M059J (cell line): ENCODE results near the gene GMEB2. TPM values are rescaled to one million over a fixed set of nuclear protein-coding genes. Genes with fewer than 3 reads are reported as not detected.
"Not testable (repeated sequence)": the region's sequence is repeated elsewhere in the genome, so short reads cannot be mapped to it uniquely, and the experiment has no call there.

Experiments
- DNase-seq: peaks from one replicate; pipeline ENCODE4 v3.0.0-alpha.2; 2012; ENCODE audit warnings: low read depth
- total RNA-seq: library from RNA; depleted of rRNA; stranded (reverse); fragments of >200 nt; shearing (Covaris generic); gene quantifications from 2 replicates; pipeline ENCODE4 v1.2.3, GENCODE V29; 2014

The GMEB2 gene
- total RNA-seq, 1 experiment from 2014 or later, result 19.6 TPM

- DNase-seq, result not testable (repeated sequence)
Measured at GRCh38 chr20:63613863-63614594, 12.9 kb downstream of the GMEB2 start.

GRCh38 chr20:63612276-63612931 lies 14.5 kb downstream of the GMEB2 start:
- no peak for DNase-seq

- no peak for DNase-seq
Measured at GRCh38 chr20:63611646-63612045, 15.3 kb downstream of the GMEB2 start.

GRCh38 chr20:63610581-63611435 lies 16.1 kb downstream of the GMEB2 start:
- no peak for DNase-seq

GRCh38 chr20:63606686-63607085 lies 20.2 kb downstream of the GMEB2 start:
- DNase-seq, result no peak

- no peak for DNase-seq
Measured at GRCh38 chr20:63602321-63602720, 24.6 kb downstream of the GMEB2 start.

GRCh38 chr20:63601679-63602078 lies 25.2 kb downstream of the GMEB2 start:
- not testable (repeated sequence) for DNase-seq

GRCh38 chr20:63599396-63600050 lies 27.4 kb downstream of the GMEB2 start:
- no peak for DNase-seq

- no peak for DNase-seq
Measured at GRCh38 chr20:63598479-63599395, 28.2 kb downstream of the GMEB2 start.

GRCh38 chr20:63597651-63598478 lies 29.0 kb downstream of the GMEB2 start:
- no peak for DNase-seq

GRCh38 chr20:63596423-63596822 lies 30.5 kb downstream of the GMEB2 start:
- no peak for DNase-seq

- no peak for DNase-seq
Measured at GRCh38 chr20:63595416-63596127, 31.3 kb downstream of the GMEB2 start.

GRCh38 chr20:63594043-63594561 lies 32.8 kb downstream of the GMEB2 start:
- peak; percentile 81 for DNase-seq

- DNase-seq, result no peak
Measured at GRCh38 chr20:63592661-63593060, 34.2 kb downstream of the GMEB2 start.

GRCh38 chr20:63591786-63592355 lies 35.0 kb downstream of the GMEB2 start:
- DNase-seq, result no peak

- no peak for DNase-seq
Measured at GRCh38 chr20:63591147-63591533, 35.8 kb downstream of the GMEB2 start.

- no peak for DNase-seq
Measured at GRCh38 chr20:63590218-63591146, 36.4 kb downstream of the GMEB2 start.
